Breast epithelium (tissue), 3 donors: ENCODE results near the gene HIF1A.

Experiments
- CTCF ChIP-seq, 3 donors: fragments of 450-650 bp; IDR thresholded peaks; one replicate each; pipeline ENCODE4 v1.5.1; 2016 to 2017; ENCODE audit warnings: antibody characterized with exemption in 3 of 3, mild to moderate bottlenecking in 3 of 3, moderate library complexity in 3 of 3
- POLR2A ChIP-seq: fragments of 450-650 bp; IDR thresholded peaks from one replicate; pipeline ENCODE4 v1.6.1; 2016; ENCODE audit warnings: antibody characterized with exemption, mild to moderate bottlenecking, moderate library complexity

- no peak for TF ChIP-seq POLR2A
- TF ChIP-seq CTCF (IDR thresholded peaks at IDR 0.05): no peak
Observed at GRCh38 chr14:61744238-61744637, 48.9 kb downstream of the HIF1A start.
